Activated CD8-positive, alpha-beta memory T cell treated with anti-CD3 and anti-CD28 coated beads for 48 hours (primary cell): ENCODE measurements around the gene CD9.

Experiments used
- DNase-seq, 3 experiments: peaks; one replicate each; pipeline ENCODE4 v3.0.0-alpha.2; 2020; ENCODE audit warnings: low read depth in 2 of 3, low spot score in 2 of 3

Gene CD9

DNA sequence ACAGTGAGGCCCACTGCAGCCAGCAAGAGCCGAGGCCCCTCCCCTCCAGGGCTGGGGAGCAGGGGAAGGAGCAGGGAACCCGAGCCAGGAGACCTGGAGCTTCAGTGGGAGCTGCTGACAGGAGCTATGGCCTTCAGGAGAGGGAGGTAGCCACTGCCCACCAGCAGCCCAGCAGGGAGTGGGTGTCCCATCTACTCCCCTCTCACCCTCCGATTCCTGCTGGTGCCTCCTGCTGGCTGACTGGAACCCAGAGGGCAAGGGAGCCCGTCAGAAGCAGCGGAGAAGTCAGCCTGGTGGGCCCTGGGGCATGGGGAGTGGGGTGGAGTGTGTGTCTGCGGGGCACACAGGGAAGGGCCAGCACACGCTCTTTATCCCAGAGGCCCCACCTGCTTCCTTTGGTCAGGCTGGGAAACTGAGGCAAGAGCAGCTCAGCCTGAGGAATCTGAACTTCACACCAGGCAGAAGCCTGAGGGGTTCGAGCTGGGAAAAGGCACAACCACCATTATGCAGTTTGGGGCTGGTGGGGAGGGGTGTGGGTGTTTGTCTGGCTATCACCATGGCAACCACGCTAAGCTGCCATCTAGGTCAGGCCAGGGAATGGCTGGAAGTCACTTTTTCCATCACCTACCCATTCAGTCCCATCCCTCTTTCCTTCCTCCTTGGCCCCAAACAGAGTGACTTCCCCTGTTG is 73.5 kb downstream of the CD9 start:
- no peak for DNase-seq

- no peak for DNase-seq
These were observed 74.3 kb downstream of the CD9 start for GRCh38 chr12:6274231-6275221.

DNA sequence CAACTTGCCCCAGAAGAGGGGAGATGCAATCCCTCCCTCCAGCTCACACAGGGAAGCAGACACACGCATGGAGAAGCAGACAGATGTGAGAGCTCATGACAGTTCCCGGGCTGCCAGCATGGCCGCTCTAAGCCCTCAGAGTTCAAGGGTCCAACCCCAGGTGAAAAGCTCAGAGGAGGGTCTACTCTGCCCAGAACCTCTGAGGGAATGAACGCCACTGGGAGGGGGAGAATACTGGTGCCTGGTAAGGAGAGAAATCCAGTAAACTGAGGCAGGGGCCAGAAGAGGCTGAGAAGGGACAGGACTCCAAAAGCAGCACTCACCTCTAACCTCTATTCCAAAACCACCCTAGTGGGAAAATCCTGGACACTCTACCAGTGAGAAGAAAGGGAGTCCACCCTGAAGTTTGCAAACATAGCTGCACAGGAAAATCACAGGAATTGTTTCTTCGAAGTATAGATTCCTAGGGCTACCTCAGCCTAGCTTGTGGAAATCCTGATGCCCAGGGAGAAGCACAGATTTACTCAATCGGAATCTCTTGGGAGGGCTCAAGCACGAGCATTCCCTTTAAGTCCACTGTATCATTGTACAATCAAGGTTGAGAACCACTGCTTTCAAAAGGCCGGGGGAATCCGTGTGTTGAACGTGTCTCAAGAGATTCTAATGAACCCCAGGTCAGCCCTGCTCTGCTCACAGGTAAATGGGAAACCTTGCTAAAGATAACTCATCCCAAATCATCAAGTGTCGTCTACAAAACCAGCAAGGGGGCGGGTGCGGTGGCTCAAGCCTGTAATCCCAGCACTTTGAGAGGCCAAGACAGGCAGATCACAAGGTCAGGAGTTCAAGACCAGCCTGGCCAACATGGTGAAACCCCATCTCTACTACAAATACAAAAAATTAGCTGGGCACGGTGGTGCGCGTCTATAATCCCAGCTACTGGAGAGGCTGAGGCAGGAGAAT is 76.0 kb downstream of the CD9 start:
- no peak for DNase-seq

DNA sequence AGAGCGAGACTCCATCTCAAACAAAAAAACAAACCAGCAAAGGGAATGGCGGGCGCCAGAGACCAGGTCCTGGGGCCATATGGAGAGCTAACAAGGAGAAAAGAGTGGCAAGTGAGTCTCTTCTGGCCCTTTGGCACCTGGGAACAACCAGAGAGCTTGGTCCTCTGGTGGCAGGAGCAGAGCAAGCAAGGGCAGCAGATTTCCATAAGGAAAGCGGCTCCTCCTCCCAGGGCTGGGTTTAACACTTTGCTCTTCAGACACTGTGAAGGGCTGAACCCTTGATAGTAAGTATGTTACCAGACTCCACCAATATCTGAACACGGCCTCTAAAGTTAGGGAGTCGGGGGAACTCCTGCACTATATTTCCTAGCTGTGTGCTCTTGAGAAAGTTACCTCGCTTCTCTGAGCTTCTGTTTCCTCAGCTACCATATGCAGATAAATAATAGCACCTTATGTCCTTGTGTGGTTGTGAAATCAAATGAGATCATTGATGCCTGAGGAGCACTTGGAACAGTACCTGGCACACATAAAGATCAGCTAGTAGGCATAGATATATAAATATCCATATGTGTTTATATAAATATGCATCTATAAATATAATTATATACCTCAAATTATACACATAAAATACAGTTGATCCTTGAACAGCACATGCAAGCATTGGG is 76.9 kb downstream of the CD9 start:
- DNase-seq, result no peak

DNA sequence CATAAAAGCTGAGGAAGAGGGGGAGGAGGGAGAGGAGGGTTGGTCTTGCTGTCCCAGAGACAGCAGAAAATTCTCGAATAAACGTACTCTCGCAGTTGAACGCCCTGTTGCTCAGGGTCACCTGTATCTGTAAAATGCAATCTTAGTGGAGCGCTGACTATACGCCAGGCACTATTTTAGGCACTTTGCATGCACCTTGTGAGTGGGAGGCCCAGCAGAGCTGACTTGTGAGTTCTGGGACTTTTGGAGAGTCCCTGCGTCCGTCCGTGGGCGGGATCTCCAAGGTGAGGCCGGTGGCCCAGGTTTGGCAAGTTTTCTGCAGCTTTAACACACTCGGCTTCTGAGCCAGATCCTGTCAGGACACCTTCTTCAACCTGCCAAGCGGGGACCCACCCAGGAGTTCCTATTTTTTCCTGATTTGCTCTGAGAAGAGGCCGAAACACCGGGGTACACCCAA is 77.8 kb downstream of the CD9 start:
- peak in 1 of 3 experiments; percentile 22 for DNase-seq

GRCh38 chr12:6278439-6279255 is 78.4 kb downstream of the CD9 start:
- peak; percentile 78 to 84 (median 79) for DNase-seq

DNA sequence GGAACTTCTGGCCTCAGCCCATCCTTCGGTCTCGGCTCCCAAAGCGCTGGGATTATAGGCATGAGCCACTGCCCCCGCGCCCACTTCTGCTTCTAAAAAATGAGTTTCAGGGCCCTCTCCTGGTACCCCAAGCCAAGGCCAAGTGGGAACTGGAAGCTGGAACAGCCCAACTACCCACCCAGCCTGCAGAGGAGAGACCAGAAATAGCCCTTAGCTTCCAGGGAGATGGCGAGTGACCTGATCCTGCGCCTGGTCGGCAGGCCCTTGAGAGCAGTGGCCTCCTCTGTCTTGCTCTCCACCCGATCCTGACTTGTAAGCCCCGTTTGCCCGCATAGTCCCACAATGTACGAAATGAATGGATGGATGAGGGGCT is 79.0 kb downstream of the CD9 start:
- DNase-seq, result no peak

- no peak for DNase-seq
These were observed 79.4 kb downstream of the CD9 start for GRCh38 chr12:6279631-6280030.

DNA sequence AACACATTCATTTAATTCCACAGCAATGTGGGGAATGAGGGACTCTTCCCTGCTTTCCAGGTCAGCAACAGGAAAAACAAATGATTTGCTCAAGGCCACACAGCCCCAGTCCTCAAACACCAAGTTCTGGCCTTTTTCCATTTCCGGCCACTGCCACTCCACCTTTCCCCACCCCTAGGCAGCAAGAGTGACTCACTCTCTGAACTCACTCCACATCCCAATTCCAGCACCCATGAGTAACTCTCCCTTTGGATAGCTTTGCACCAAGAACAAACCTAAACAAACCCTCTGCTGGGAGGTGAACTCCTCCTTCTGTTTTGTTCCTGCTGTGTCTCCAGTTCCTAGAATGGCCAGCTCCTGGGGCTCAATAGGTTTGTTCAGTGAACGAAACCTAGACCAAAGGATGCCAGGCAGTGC is 79.9 kb downstream of the CD9 start:
- no peak for DNase-seq

GRCh38 chr12:6280672-6281071 is 80.5 kb downstream of the CD9 start:
- no peak for DNase-seq

DNA sequence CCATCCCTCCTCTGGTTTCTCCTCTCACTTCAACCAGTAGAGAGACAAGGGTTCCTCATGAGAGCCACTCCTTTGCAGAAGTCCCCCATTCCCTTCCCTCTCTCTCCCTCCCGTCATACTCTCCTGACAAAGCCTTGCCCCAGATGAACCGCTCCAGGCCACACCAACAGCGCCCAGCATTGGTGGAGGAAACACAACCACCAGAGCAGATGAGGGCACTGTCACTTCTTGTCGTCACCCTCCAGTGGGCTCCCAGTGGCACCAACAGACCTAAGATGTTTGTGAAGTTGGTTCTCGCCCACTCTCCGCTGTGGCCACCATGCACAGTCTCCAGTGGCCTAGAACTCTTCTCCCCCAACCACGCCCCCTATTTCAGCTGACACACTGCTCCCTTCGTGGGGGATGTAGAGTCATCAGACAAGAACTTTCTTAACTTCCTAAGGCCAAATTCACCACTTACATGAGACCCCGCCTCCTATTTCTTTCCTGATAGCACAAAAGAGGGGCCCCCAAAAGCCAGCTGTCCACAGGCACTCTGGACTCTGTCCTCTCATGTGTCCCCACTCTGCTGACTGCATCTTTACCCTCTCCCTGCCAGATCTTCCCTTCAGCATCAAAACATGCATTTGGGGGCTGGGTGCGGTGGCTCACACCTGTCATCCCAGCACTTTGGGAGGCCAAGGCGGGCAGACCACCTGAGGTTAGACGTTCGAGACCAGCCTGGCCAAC is 81.0 kb downstream of the CD9 start:
- no peak for DNase-seq

DNA sequence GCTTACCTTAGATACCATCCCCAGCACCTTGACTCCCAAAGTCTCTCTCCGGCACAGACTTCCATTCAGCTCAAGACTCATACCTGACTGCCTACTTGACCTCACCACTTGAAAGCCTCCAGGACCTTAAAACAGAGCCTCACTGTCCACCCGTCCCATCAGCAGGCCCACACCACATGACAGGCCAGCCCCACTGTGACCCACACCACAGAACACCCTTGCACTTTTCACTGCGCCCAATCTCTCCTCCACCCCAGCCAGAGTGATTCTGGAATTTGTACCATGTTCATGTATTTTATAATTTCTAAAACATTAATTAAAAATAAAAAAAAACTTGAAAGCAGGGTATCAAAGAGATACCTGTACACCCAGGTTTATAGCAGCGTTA is 82.2 kb downstream of the CD9 start:
- no peak for DNase-seq

DNA sequence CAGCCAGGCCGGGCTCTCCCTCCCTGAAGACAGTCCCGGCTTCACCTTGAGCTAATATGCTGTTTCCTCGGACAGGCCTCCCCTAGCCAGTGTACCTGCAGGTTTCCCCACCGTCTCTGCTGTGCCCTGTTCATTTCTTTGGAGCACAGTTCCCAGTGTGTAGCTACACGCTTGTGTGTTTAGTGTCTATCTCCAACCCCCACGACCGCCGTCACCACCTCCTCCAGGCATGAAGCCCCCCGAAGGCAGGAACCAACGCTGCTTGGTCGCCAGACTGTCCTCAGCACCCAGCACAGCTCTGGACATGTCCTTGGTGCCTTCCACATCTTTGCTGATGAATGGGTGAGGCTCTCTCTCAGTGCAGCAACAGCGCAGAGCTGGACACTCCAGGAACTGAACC is 84.1 kb downstream of the CD9 start:
- no peak for DNase-seq

- DNase-seq, result peak in 2 of 3 experiments; percentile 17 to 46
These were observed 84.9 kb downstream of the CD9 start for GRCh38 chr12:6285063-6285477.

DNA sequence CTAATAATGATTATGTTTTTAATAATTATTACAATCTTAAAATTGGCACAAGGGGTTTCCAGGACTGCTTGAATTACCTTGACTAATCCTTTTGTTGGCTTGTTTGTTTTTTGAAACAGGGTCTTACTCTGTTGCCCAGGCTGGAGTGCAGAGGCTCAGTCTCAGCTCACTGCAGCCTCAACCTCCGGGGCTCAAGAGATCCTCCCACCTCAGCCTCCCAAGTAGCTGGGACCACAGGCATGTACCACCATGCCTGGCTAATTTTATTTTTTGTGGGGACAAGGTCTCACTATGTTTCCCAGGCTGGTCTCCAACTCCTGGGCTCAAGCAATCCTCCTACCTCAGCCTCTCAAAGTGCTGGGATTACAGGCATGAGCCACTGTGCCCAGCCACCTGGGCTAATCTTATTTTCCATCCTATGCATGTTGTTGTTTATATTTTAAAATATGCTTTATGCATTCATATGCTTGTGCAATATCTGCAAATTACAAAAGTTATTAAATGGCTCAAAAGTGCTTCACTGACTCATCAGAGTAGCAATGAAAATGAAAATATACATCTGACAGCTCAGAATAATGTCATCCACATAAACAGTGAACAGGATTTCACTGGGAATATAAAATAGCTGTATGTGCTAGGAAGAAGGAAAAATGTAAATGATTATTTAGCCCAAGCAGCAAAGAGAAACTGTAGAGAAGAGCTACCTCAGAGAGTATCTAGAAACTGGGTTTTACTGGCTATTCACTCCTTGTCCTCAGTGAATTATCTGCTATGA is 85.5 kb downstream of the CD9 start:
- DNase-seq, result no peak
